ENCODE measurements around the gene MT1M. TPM values are rescaled to one million over a fixed set of nuclear protein-coding genes. Genes with fewer than 3 reads are reported as not detected.

The MT1M gene
- total and polyA plus RNA-seq, 8 donors = 8.3 to 34.6 (median 14.6) TPM

GRCh38 chr16:56628486-56629350 lies 3.7 kb upstream of the MT1M start:
- no peak for DNase-seq

GRCh38 chr16:56629531-56629930 lies 2.9 kb upstream of the MT1M start:
- H3K27me3 ChIP-seq = no peaks in the 10 kb centered on the region
- FAIRE-seq (no peak), DNase-seq (no peak), ATAC-seq (no peak)
- H3K4me3 ChIP-seq = no peak overlapping the region
- no peak for TF ChIP-seq CTCF (IDR thresholded peaks at IDR 0.05)
- no peaks in the 10 kb centered on the region for H3K9me3 ChIP-seq
- intact Hi-C loops (cut with DNase I) = no loop called here
- WGBS, 2 donors = 55 to 67% methylated on average over 3 of the region's 3 CpGs
- peaks cover 0 to 9% (median 9%) of the 10 kb centered on the region in 3 donors for H3K4me1 ChIP-seq
- no peak overlapping the region for H3K27ac ChIP-seq
- no peaks in the 10 kb centered on the region for H3K36me3 ChIP-seq

More at GRCh38 chr16:56628486-56629350, 3.7 kb upstream of the MT1M start:
- no peaks in the 10 kb centered on the region for H3K27me3 ChIP-seq
- WGBS, 2 donors = 55 to 62% methylated on average over 9 of the region's 9 CpGs
- ATAC-seq (no peak), FAIRE-seq (no peak)
- H3K36me3 ChIP-seq = no peaks in the 10 kb centered on the region
- H3K9me3 ChIP-seq = no peaks in the 10 kb centered on the region
- intact Hi-C loops (cut with DNase I) = no loop called here
- no peak overlapping the region for H3K27ac ChIP-seq
- TF ChIP-seq CTCF (IDR thresholded peaks at IDR 0.05) = no peak
- H3K4me1 ChIP-seq = peaks cover 0 to 9% (median 9%) of the 10 kb centered on the region in 3 donors
- no peak overlapping the region for H3K4me3 ChIP-seq

GRCh38 chr16:56630134-56630533 lies 2.3 kb upstream of the MT1M start:
- Histone ChIP-seq H3K27me3 (no peaks in the 10 kb centered on the region), H3K4me1 (peaks cover 0 to 9% (median 9%) of the 10 kb centered on the region in 3 donors), H3K9me3 (no peaks in the 10 kb centered on the region), H3K36me3 (no peaks in the 10 kb centered on the region), H3K27ac (no peak overlapping the region), H3K4me3 (no peak overlapping the region)
- TF ChIP-seq CTCF (IDR thresholded peaks at IDR 0.05) = no peak
- DNase-seq = no peak
- intact Hi-C loops (cut with DNase I) = no loop called here
- FAIRE-seq = no peak
- 65 to 69% methylated on average over 3 of the region's 3 CpGs for WGBS, 2 donors
- no peak for ATAC-seq

GRCh38 chr16:56631197-56631596 lies 1.3 kb upstream of the MT1M start:
- intact Hi-C loops (cut with DNase I) = no loop called here

More at GRCh38 chr16:56631197-56631596, 1.3 kb upstream of the MT1M start:
- ATAC-seq (no peak), DNase-seq (no peak), FAIRE-seq (no peak)
- H3K36me3 ChIP-seq = no peaks in the 10 kb centered on the region
- H3K4me3 ChIP-seq = no peak overlapping the region
- H3K9me3 ChIP-seq = no peaks in the 10 kb centered on the region
- peaks cover 0 to 9% (median 9%) of the 10 kb centered on the region in 3 donors for H3K4me1 ChIP-seq
- H3K27ac ChIP-seq = peak overlapping the region in 1 of 4 donors; percentile 68
- TF ChIP-seq CTCF (IDR thresholded peaks at IDR 0.05) = no peak
- no peaks in the 10 kb centered on the region for H3K27me3 ChIP-seq
- WGBS, 2 donors = 92 to 96% methylated on average over 10 of the region's 10 CpGs
